HL-60 (cell line): ENCODE data around the gene IBA57.

Experiments used
- DNase-seq, 2 experiments: peaks; one replicate each; pipeline ENCODE4 v3.0.0-alpha.2; 2010 to 2020; ENCODE audit warnings: low read depth in 1 of 2, low spot score in 1 of 2
- H3K27ac ChIP-seq: fragments of 250-450 bp; sonication (Bioruptor Pico); replicated peaks from 2 replicates; pipeline ENCODE4 v1.5.1; 2020; ENCODE audit warnings: mild to moderate bottlenecking, moderate library complexity
- H3K27me3 ChIP-seq: fragments of 250-450 bp; sonication (Bioruptor Pico); 2 replicates; pipeline ENCODE4 v1.5.1; 2021; ENCODE audit warnings: mild to moderate bottlenecking, moderate library complexity; ENCODE audit not compliant: insufficient read depth, poor library complexity, severe bottlenecking
- H3K4me3 ChIP-seq: replicated peaks from 2 replicates; pipeline ENCODE4 v1.5.1; 2011; ENCODE audit warnings: mild to moderate bottlenecking, control low read depth, low read length; ENCODE audit not compliant: insufficient read depth
- CTCF ChIP-seq: IDR thresholded peaks from one replicate; pipeline ENCODE4 v1.5.1; 2011; ENCODE audit warnings: low read length, control low read depth, inconsistent platforms; ENCODE audit not compliant: insufficient read depth
- GABPA ChIP-seq: IDR thresholded peaks from 2 replicates; pipeline ENCODE4 v1.6.1; 2012; ENCODE audit warnings: low read depth
- POLR2AphosphoS5 ChIP-seq: IDR thresholded peaks from 2 replicates; pipeline ENCODE4 v1.6.1; 2012; ENCODE audit warnings: low read depth
- REST ChIP-seq: IDR thresholded peaks from 2 replicates; pipeline ENCODE4 v1.6.1; 2012; ENCODE audit warnings: low read depth; ENCODE audit not compliant: insufficient replicate concordance
- SPI1 ChIP-seq: IDR thresholded peaks from 2 replicates; pipeline ENCODE4 v1.6.1; 2012; ENCODE audit warnings: low read depth, mild to moderate bottlenecking, borderline replicate concordance

IBA57 gene

GRCh38 chr1:228215663-228216116 is 50.1 kb downstream of the IBA57 start:
- TF ChIP-seq CTCF (no peak), SPI1 (no peak), GABPA (no peak), REST (no peak), POLR2AphosphoS5 (no peak)
- no peak for DNase-seq
- Histone ChIP-seq H3K27ac (no peak overlapping the region), H3K4me3 (no peak overlapping the region), H3K27me3 (peaks cover 6% of the 10 kb centered on the region)

DNA sequence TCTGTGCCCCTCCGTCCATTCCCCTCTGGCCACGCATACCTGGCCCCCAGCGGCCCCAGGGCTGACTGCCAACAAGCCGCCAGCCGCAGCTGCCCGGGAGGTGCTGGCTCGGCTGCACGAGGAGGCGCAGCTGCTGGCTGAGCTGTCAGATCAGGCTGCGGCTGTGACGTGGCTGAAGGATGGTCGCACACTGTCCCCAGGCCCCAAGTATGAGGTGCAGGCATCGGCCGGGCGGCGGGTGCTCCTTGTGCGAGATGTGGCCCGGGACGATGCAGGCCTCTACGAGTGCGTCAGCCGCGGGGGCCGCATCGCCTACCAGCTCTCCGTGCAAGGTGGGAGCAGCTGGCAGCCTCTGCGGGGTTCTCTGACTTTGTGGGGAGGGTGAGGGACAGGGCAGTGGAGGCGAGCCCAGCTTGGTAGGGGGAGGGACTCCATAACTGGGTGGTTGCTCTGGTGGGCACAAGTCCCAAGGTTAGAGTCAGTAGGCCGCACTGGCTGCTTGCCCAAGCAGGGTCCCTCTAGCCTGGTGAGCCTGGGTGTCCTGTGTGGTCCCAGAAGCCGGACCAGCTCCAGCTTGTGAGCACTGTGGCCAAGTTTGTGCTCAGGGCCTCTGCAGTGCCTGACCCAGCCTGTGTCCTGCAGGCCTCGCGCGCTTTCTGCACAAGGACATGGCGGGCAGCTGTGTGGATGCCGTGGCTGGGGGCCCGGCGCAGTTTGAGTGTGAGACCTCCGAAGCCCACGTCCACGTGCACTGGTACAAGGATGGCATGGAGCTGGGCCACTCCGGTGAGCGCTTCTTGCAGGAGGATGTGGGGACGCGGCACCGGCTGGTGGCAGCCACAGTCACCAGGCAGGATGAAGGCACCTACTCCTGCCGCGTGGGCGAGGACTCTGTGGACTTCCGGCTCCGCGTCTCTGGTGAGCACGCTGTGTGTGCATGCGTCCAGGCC is 51.0 kb downstream of the IBA57 start:
- Histone ChIP-seq H3K27me3 (peaks cover 6% of the 10 kb centered on the region), H3K4me3 (no peak overlapping the region), H3K27ac (no peak overlapping the region)
- TF ChIP-seq REST: no peak
- TF ChIP-seq SPI1: no peak
- TF ChIP-seq GABPA: no peak
- no peak for TF ChIP-seq POLR2AphosphoS5
- TF ChIP-seq CTCF: no peak
- DNase-seq: no peak

DNA sequence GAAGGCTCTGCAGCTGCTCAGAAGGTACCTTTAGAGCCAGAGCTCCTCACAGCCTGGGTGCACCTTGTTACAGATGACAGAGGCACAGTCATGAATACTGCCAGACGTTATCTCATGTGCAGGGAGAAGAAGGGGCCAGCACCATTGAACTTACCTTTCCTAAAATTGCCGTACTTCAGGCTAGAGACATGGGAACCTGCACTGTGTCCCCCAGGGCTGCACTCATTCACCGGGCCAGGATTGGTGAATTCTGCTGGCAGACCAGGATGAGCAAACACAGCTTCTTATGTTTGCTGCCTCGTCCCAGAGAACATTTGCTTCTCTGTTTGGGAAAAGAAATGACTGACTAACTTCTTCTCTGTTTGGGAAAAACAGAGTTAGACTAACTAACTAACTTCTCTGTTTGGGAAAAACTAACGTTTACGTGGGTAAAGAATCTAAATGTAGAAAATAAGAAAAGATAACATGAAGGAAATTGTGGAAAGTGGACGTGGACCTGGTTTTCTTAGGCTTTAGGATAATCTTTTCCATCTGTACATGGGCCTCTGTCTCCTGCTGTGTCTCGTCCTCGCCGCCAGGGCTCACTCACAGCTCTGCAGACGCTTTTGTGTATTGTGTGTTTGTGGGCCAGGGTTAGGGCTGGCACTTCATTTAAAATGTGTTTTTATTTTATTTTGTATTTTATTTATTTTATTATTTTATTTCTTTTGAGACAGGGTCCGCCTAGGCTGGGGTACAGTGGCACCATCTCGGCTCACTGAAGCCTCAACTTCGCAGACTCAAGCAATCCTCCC is 52.1 kb downstream of the IBA57 start:
- H3K27me3 ChIP-seq: peaks cover 6% of the 10 kb centered on the region
- no peak for TF ChIP-seq POLR2AphosphoS5
- TF ChIP-seq SPI1: no peak
- no peak for TF ChIP-seq REST
- no peak for TF ChIP-seq CTCF
- TF ChIP-seq GABPA: no peak
- H3K4me3 ChIP-seq: no peak overlapping the region
- no peak for DNase-seq
- no peak overlapping the region for H3K27ac ChIP-seq
